Measurements from ENCODE around the gene NUB1. TPM values are rescaled to one million over a fixed set of nuclear protein-coding genes. Genes with fewer than 3 reads are reported as not detected.

The NUB1 gene
- total RNA-seq, 1 donor from 2014 or later: 47.5 TPM

GRCh38 chr7:151374139-151374538 is 32.5 kb downstream of the NUB1 start:
- H3K36me3 Mint-ChIP-seq (ENCODE audit: low read depth): peaks cover 86% of the 10 kb centered on the region
- CTCF ChIA-PET: no interaction called here
- no peaks in the 10 kb centered on the region for H3K4me1 Mint-ChIP-seq
- DNase-seq: no peak
- intact Hi-C loops (cut with micrococcal nuclease): no loop called here
- no peak overlapping the region for H3K27ac Mint-ChIP-seq
- TF ChIP-seq, protein P1, sequence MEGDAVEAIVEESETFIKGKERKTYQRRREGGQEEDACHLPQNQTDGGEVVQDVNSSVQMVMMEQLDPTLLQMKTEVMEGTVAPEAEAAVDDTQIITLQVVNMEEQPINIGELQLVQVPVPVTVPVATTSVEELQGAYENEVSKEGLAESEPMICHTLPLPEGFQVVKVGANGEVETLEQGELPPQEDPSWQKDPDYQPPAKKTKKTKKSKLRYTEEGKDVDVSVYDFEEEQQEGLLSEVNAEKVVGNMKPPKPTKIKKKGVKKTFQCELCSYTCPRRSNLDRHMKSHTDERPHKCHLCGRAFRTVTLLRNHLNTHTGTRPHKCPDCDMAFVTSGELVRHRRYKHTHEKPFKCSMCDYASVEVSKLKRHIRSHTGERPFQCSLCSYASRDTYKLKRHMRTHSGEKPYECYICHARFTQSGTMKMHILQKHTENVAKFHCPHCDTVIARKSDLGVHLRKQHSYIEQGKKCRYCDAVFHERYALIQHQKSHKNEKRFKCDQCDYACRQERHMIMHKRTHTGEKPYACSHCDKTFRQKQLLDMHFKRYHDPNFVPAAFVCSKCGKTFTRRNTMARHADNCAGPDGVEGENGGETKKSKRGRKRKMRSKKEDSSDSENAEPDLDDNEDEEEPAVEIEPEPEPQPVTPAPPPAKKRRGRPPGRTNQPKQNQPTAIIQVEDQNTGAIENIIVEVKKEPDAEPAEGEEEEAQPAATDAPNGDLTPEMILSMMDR (IDR thresholded peaks at IDR 0.05): no peak
- no peaks in the 10 kb centered on the region for H3K9me3 Mint-ChIP-seq
- no peaks in the 10 kb centered on the region for H3K27me3 Mint-ChIP-seq
- POLR2A ChIA-PET: no interaction called here
- H3K4me3 Mint-ChIP-seq: no peak overlapping the region
- no peak for ATAC-seq (ENCODE audit: low read depth)

DNA sequence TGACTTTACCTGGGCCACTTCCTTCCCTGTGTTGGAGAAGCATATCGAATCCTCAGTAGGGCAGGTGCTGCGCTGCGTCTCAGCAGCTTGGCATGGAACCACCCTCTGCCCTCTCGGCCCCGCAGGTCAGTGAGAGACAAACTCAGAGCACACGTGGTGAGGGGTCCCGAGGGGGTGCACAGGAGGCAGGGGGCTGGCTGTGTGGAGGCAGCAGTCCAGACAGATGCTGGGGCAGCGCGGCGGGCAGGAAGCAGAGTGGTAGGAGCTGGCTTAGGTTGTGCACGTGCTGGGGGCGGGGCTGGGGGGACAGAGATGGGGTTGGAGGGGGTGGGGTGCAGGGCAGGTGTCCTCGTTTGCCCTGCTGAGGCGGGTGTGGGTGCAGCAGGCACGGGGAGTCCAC is 33.1 kb downstream of the NUB1 start:
- no peak for DNase-seq
- ATAC-seq (ENCODE audit: low read depth): no peak
- TF ChIP-seq, protein P1 (IDR thresholded peaks at IDR 0.05): no peak
- POLR2A ChIA-PET: no interaction called here
- intact Hi-C loops (cut with micrococcal nuclease): no loop called here
- H3K9me3 Mint-ChIP-seq: no peaks in the 10 kb centered on the region
- H3K27me3 Mint-ChIP-seq: no peaks in the 10 kb centered on the region
- peaks cover 5% of the 10 kb centered on the region for H3K4me1 Mint-ChIP-seq
- H3K4me3 Mint-ChIP-seq: no peak overlapping the region
- H3K36me3 Mint-ChIP-seq (ENCODE audit: low read depth): peaks cover 82% of the 10 kb centered on the region
- CTCF ChIA-PET: no interaction called here
- H3K27ac Mint-ChIP-seq: no peak overlapping the region

DNA sequence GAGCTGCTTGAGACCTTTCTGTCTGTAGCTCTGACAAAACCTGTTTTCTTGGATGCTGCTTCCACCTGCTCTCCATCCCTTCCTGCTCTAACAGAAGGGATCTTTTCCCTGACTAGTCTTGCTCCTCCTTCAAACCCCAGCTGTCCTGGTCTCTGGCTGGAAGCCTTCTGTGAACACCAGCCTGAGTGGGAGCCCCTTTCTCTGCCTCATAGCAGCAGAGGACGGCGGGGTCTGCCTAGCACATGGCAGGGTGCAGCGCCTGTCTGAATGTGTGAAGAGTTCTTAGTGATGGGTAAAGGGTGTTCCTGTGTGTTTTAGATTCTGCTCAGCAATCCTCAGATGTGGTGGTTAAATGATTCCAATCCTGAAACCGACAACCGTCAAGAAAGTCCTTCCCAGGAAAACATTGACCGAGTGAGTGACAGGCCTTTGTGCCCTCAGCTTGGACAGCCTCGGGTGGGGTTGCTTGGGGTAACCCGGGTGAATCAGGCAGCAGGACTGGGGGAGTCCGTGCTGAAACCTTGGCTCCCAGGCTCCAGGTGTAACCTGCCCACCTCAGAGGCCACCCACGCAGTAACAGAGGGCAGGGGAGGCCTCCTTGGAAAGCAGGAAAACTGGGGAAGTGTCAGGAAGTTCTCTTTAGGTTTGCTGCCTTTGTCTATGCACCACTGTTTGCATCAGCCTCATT is 34.1 kb downstream of the NUB1 start:
- TF ChIP-seq, protein P1 (IDR thresholded peaks at IDR 0.05): no peak
- no peak for ATAC-seq (ENCODE audit: low read depth)
- no peak for DNase-seq
- CTCF ChIA-PET: no interaction called here
- no peaks in the 10 kb centered on the region for H3K27me3 Mint-ChIP-seq
- intact Hi-C loops (cut with micrococcal nuclease): no loop called here
- no peaks in the 10 kb centered on the region for H3K9me3 Mint-ChIP-seq
- H3K27ac Mint-ChIP-seq: no peak overlapping the region
- H3K4me3 Mint-ChIP-seq: no peak overlapping the region
- H3K4me1 Mint-ChIP-seq: peaks cover 12% of the 10 kb centered on the region
- H3K36me3 Mint-ChIP-seq (ENCODE audit: low read depth): peaks cover 75% of the 10 kb centered on the region
- POLR2A ChIA-PET: no interaction called here

DNA sequence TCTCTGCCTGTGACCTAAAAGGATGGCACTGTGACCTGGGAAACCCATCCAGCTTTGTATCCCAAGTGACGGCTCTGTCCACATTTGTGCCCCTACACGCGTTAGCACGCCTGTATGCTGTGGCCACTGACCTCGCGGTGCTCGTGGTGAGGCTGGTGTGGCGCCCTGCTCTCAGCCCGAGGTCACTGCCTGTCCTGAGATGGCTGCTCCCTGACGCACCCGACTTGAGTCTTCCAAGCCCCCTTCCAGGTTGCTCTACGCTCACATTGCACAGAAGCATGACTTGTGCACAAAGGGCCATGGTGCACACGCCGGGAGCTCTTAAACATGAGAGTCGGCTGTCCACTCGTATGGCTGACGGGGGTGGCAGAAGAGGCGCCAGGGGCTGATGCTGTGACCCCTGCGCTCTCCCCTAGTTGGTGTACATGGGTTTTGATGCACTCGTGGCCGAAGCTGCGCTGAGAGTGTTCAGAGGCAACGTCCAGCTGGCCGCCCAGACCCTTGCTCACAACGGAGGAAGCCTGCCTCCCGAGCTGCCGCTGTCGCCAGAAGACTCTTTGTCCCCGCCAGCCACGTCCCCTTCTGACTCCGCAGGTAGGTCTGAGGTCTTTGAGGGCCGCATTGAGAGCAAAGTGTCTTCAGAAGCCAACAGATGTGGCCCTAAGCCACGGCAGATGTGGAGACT is 34.7 kb downstream of the NUB1 start:
- Mint-ChIP-seq H3K4me3 (no peak overlapping the region), H3K27ac (no peak overlapping the region), H3K27me3 (no peaks in the 10 kb centered on the region), H3K4me1 (peaks cover 17% of the 10 kb centered on the region), H3K36me3 (ENCODE audit: low read depth) (peaks cover 71% of the 10 kb centered on the region), H3K9me3 (no peaks in the 10 kb centered on the region)
- CTCF ChIA-PET: interaction anchor here (1.4 kb wide), 1 partner anchor 73 kb away, joined by 4 read pairs; no protein-coding TSS in a partner anchor
- POLR2A ChIA-PET: interaction anchor here (0.6 kb wide), 1 partner anchor 416 kb away, joined by 9 read pairs; no protein-coding TSS in a partner anchor
- DNase-seq (no peak), ATAC-seq (ENCODE audit: low read depth) (no peak)
- intact Hi-C loops (cut with micrococcal nuclease): no loop called here
- TF ChIP-seq, protein P1 (IDR thresholded peaks at IDR 0.05): no peak

- ATAC-seq (ENCODE audit: low read depth): no peak
- DNase-seq: no peak
- intact Hi-C loops (cut with micrococcal nuclease): no loop called here
- H3K36me3 Mint-ChIP-seq (ENCODE audit: low read depth): peaks cover 64% of the 10 kb centered on the region
- no peak overlapping the region for H3K4me3 Mint-ChIP-seq
- CTCF ChIA-PET: interaction anchor here (1.4 kb wide), 1 partner anchor 72 kb away, joined by 4 read pairs; no protein-coding TSS in a partner anchor
- POLR2A ChIA-PET: no interaction called here
- no peak overlapping the region for H3K27ac Mint-ChIP-seq
- H3K9me3 Mint-ChIP-seq: no peaks in the 10 kb centered on the region
- no peaks in the 10 kb centered on the region for H3K27me3 Mint-ChIP-seq
- H3K4me1 Mint-ChIP-seq: peaks cover 21% of the 10 kb centered on the region
- TF ChIP-seq, protein P1 (IDR thresholded peaks at IDR 0.05): no peak
Observed at GRCh38 chr7:151377406-151377805, 35.8 kb downstream of the NUB1 start.
